Activated T-cell treated with anti-CD3 and anti-CD28 coated beads for 4 hours (primary cell): Measurements from ENCODE around the gene BEGAIN.
"Not testable (repeated sequence)": the region's sequence is repeated elsewhere in the genome, so short reads cannot be mapped to it uniquely, and the experiment has no call there.

ENCODE experiments used
- DNase-seq: peaks from one replicate; pipeline ENCODE4 v3.0.0-alpha.2; 2020

BEGAIN gene

GRCh38 chr14:100533656-100534485 lies 53.3 kb downstream of the BEGAIN start:
- DNase-seq, result no peak

- no peak for DNase-seq
Measured at GRCh38 chr14:100532906-100533655, 54.1 kb downstream of the BEGAIN start.

GRCh38 chr14:100532154-100532861 lies 54.9 kb downstream of the BEGAIN start:
- DNase-seq, result no peak

- no peak for DNase-seq
Measured at GRCh38 chr14:100531152-100532121, 55.8 kb downstream of the BEGAIN start.

- no peak for DNase-seq
Measured at GRCh38 chr14:100530270-100531072, 56.7 kb downstream of the BEGAIN start.

- DNase-seq, result no peak
Measured at GRCh38 chr14:100529561-100530031, 57.6 kb downstream of the BEGAIN start.

GRCh38 chr14:100528962-100529560 lies 58.2 kb downstream of the BEGAIN start:
- DNase-seq, result no peak

- no peak for DNase-seq
Measured at GRCh38 chr14:100526632-100527031, 60.6 kb downstream of the BEGAIN start.

GRCh38 chr14:100526057-100526456 lies 61.2 kb downstream of the BEGAIN start:
- no peak for DNase-seq

- no peak for DNase-seq
Measured at GRCh38 chr14:100525615-100526014, 61.6 kb downstream of the BEGAIN start.

- DNase-seq, result no peak
Measured at GRCh38 chr14:100524933-100525243, 62.3 kb downstream of the BEGAIN start.

GRCh38 chr14:100524233-100524932 lies 62.8 kb downstream of the BEGAIN start:
- no peak for DNase-seq

GRCh38 chr14:100523843-100524169 lies 63.4 kb downstream of the BEGAIN start:
- DNase-seq, result no peak

GRCh38 chr14:100523131-100523842 lies 63.9 kb downstream of the BEGAIN start:
- DNase-seq, result no peak

- DNase-seq, result no peak
Measured at GRCh38 chr14:100522616-100523099, 64.6 kb downstream of the BEGAIN start.

GRCh38 chr14:100506053-100506452 lies 81.2 kb downstream of the BEGAIN start:
- DNase-seq, result not testable (repeated sequence)

GRCh38 chr14:100504372-100505078 lies 82.7 kb downstream of the BEGAIN start:
- no peak for DNase-seq

GRCh38 chr14:100503251-100503650 lies 84.0 kb downstream of the BEGAIN start:
- no peak for DNase-seq
